RPMI8226 (cell line): ENCODE data around the gene GPC2.
"Not testable (repeated sequence)": the region's sequence is repeated elsewhere in the genome, so short reads cannot be mapped to it uniquely, and the experiment has no call there.

Experiments used
- DNase-seq: peaks from one replicate; pipeline ENCODE4 v3.0.0-alpha.2; 2015

The GPC2 gene

GRCh38 chr7:100198266-100198665, 21.1 kb upstream of the GPC2 start:
- DNase-seq = no peak

GRCh38 chr7:100195901-100196322, 18.7 kb upstream of the GPC2 start:
- DNase-seq = peak; percentile 85

GRCh38 chr7:100195222-100195621, 18.0 kb upstream of the GPC2 start:
- DNase-seq = no peak

- DNase-seq = no peak
Observed at GRCh38 chr7:100192969-100193368, 15.8 kb upstream of the GPC2 start.

GRCh38 chr7:100192281-100192862, 15.2 kb upstream of the GPC2 start:
- not testable (repeated sequence) for DNase-seq

- DNase-seq = no peak
Observed at GRCh38 chr7:100191775-100192174, 14.6 kb upstream of the GPC2 start.

GRCh38 chr7:100190048-100190711, 13.0 kb upstream of the GPC2 start:
- peak; percentile 60 for DNase-seq

GRCh38 chr7:100189061-100189460, 11.9 kb upstream of the GPC2 start:
- no peak for DNase-seq

GRCh38 chr7:100185726-100186125, 8.5 kb upstream of the GPC2 start:
- DNase-seq = no peak

- DNase-seq = not testable (repeated sequence)
Observed at GRCh38 chr7:100183090-100183489, 5.9 kb upstream of the GPC2 start.

- not testable (repeated sequence) for DNase-seq
Observed at GRCh38 chr7:100182616-100183015, 5.4 kb upstream of the GPC2 start.

GRCh38 chr7:100180084-100180483, 2.9 kb upstream of the GPC2 start:
- DNase-seq = not testable (repeated sequence)

GRCh38 chr7:100176096-100177044, 811 bp downstream of the GPC2 start:
- DNase-seq = no peak

- DNase-seq = no peak
Observed at GRCh38 chr7:100175296-100175935, 1.8 kb downstream of the GPC2 start.

GRCh38 chr7:100174582-100174981, 2.6 kb downstream of the GPC2 start:
- DNase-seq = no peak

GRCh38 chr7:100173806-100174495, 3.2 kb downstream of the GPC2 start:
- DNase-seq = peak; percentile 43

- peak; percentile 22 for DNase-seq
Observed at GRCh38 chr7:100171840-100172239, 5.3 kb downstream of the GPC2 start.

GRCh38 chr7:100171087-100171681, 6.0 kb downstream of the GPC2 start:
- peak; percentile 38 for DNase-seq

- no peak for DNase-seq
Observed at GRCh38 chr7:100170101-100170897, 6.9 kb downstream of the GPC2 start.

GRCh38 chr7:100169147-100169850, 7.9 kb downstream of the GPC2 start:
- peak; percentile 51 for DNase-seq
